WTC11 (cell line): Measurements from ENCODE around the gene METRNL. TPM values are rescaled to one million over a fixed set of nuclear protein-coding genes. Genes with fewer than 3 reads are reported as not detected.

Experiments used
- ATAC-seq: fragments of 200-7000 bp; cut with Tn5 transposase; 2 replicates; pipeline ENCODE4 v1.10.0; 2021; ENCODE audit warnings: mild to moderate bottlenecking, moderate library complexity
- CTCF ChIA-PET: fragments of 300-600 bp; sonication (Branson Sonifier 250); formaldehyde crosslinking; loops from one replicate; lab custom pipeline; 2021; ENCODE audit warnings: antibody characterized with exemption; lab: Charles Lee
- POLR2A ChIA-PET: fragments of 350-600 bp; sonication (Branson Sonifier 250); formaldehyde crosslinking; loops from one replicate; lab custom pipeline; 2021; ENCODE audit warnings: antibody characterized with exemption; lab: Charles Lee
- DNase-seq: peaks from one replicate; pipeline ENCODE4 v3.0.0; 2021; ENCODE audit warnings: low spot score
- H3K27ac Mint-ChIP-seq: 2 replicates; pipeline ENCODE4 v1.8.0; 2021; ENCODE audit warnings: mixed read lengths
- H3K27me3 Mint-ChIP-seq: 2 replicates; pipeline ENCODE4 v1.8.0; 2021; ENCODE audit warnings: low read depth, mild to moderate bottlenecking, moderate library complexity, mixed read lengths
- H3K36me3 Mint-ChIP-seq: 2 replicates; pipeline ENCODE4 v1.8.0; 2021; ENCODE audit warnings: mixed read lengths
- H3K4me1 Mint-ChIP-seq: 2 replicates; pipeline ENCODE4 v1.8.0; 2022; ENCODE audit warnings: mixed read lengths
- H3K4me3 Mint-ChIP-seq: 2 replicates; pipeline ENCODE4 v1.8.0; 2021; ENCODE audit warnings: mild to moderate bottlenecking, moderate library complexity, mixed read lengths
- H3K9me3 Mint-ChIP-seq: 2 replicates; pipeline ENCODE4 v1.8.0; 2021; ENCODE audit warnings: mixed read lengths
- CBFB ChIP-seq: sonication (generic); formaldehyde crosslinking; IDR thresholded peaks from 2 replicates; pipeline ENCODE4 v1.8.1; 2022; ENCODE audit warnings: mild to moderate bottlenecking, low read depth, missing genetic modification reagents
- ELF4 ChIP-seq: sonication (generic); formaldehyde crosslinking; IDR thresholded peaks from 2 replicates; pipeline ENCODE4 v1.8.1; 2022; ENCODE audit warnings: low read depth, mild to moderate bottlenecking, moderate library complexity, missing genetic modification reagents
- ESRRA ChIP-seq: sonication (generic); formaldehyde crosslinking; IDR thresholded peaks from 2 replicates; pipeline ENCODE4 v1.8.1; 2022; ENCODE audit warnings: mild to moderate bottlenecking, missing genetic modification reagents, borderline replicate concordance
- FOXP1 ChIP-seq: sonication (generic); formaldehyde crosslinking; IDR thresholded peaks from 2 replicates; pipeline ENCODE4 v1.8.0; 2022; ENCODE audit warnings: missing genetic modification reagents, mild to moderate bottlenecking, moderate library complexity, borderline replicate concordance
- HMGA2 ChIP-seq: fragments of 250-450 bp; sonication (Bioruptor Pico); IDR thresholded peaks from 2 replicates; pipeline ENCODE4 v1.4.0; 2021; ENCODE audit warnings: mild to moderate bottlenecking, moderate library complexity
- KAT7 ChIP-seq: sonication (generic); formaldehyde crosslinking; IDR thresholded peaks from 2 replicates; pipeline ENCODE4 v1.8.1; 2023; ENCODE audit warnings: missing genetic modification reagents, mild to moderate bottlenecking, borderline replicate concordance
- NFE2L1 ChIP-seq: sonication (generic); formaldehyde crosslinking; IDR thresholded peaks from 2 replicates; pipeline ENCODE4 v1.8.1; 2023; ENCODE audit warnings: missing genetic modification reagents
- NFYB ChIP-seq: sonication (generic); formaldehyde crosslinking; conservative IDR thresholded peaks from 2 replicates; pipeline ENCODE4 v1.8.0; 2022; ENCODE audit warnings: low read depth, missing genetic modification reagents
- NR2C2 ChIP-seq: sonication (generic); formaldehyde crosslinking; IDR thresholded peaks from 2 replicates; pipeline ENCODE4 v1.8.0; 2022; ENCODE audit warnings: mild to moderate bottlenecking, missing genetic modification reagents
- RORB ChIP-seq: fragments of 250-450 bp; sonication (Bioruptor Pico); IDR thresholded peaks from 2 replicates; pipeline ENCODE4 v1.9.0; 2021; ENCODE audit warnings: mild to moderate bottlenecking
- SMAD3 ChIP-seq: sonication (generic); formaldehyde crosslinking; IDR thresholded peaks from 2 replicates; pipeline ENCODE4 v1.8.0; 2022; ENCODE audit warnings: missing genetic modification reagents, mild to moderate bottlenecking, borderline replicate concordance
- SOX15 ChIP-seq: fragments of 250-450 bp; sonication (Bioruptor Pico); IDR thresholded peaks from 2 replicates; pipeline ENCODE4 v1.9.0; 2021; ENCODE audit warnings: mild to moderate bottlenecking
- SP1 ChIP-seq: sonication (generic); formaldehyde crosslinking; conservative IDR thresholded peaks from 2 replicates; pipeline ENCODE4 v1.8.1; 2022; ENCODE audit warnings: missing genetic modification reagents
- TEAD1 ChIP-seq: sonication (generic); formaldehyde crosslinking; IDR thresholded peaks from 2 replicates; pipeline ENCODE4 v1.8.0; 2022; ENCODE audit warnings: mild to moderate bottlenecking, missing genetic modification reagents
- TP53 ChIP-seq: sonication (generic); formaldehyde crosslinking; IDR thresholded peaks from 2 replicates; pipeline ENCODE4 v1.8.1; 2023; ENCODE audit warnings: mild to moderate bottlenecking, missing genetic modification reagents
- ZBTB21 ChIP-seq: sonication (generic); formaldehyde crosslinking; IDR thresholded peaks from 2 replicates; pipeline ENCODE4 v1.8.1; 2023; ENCODE audit warnings: mild to moderate bottlenecking, missing genetic modification reagents, borderline replicate concordance
- ZNF138 ChIP-seq: sonication (generic); formaldehyde crosslinking; conservative IDR thresholded peaks from 2 replicates; pipeline ENCODE4 v1.8.1; 2022; ENCODE audit warnings: mild to moderate bottlenecking, moderate library complexity, missing genetic modification reagents
- ZNF317 ChIP-seq: sonication (generic); formaldehyde crosslinking; IDR thresholded peaks from 2 replicates; pipeline ENCODE4 v1.8.1; 2023; ENCODE audit warnings: low read depth, mild to moderate bottlenecking, moderate library complexity, missing genetic modification reagents, borderline replicate concordance
- ZNF671 ChIP-seq: fragments of 250-450 bp; sonication (Bioruptor Pico); IDR thresholded peaks from 2 replicates; pipeline ENCODE4 v1.8.0; 2021; ENCODE audit warnings: mild to moderate bottlenecking
- total RNA-seq: library from RNA; stranded (reverse); gene quantifications from 3 replicates; pipeline ENCODE4 v1.2.3, GENCODE V29; 2021
- TF ChIP-seq, protein P1 (sequence below): sonication (generic); formaldehyde crosslinking; IDR thresholded peaks from 2 replicates; pipeline ENCODE4 v1.8.0; 2022; ENCODE audit warnings: mild to moderate bottlenecking, missing genetic modification reagents
- TF ChIP-seq, protein P2 (sequence below): sonication (generic); formaldehyde crosslinking; IDR thresholded peaks from 2 replicates; pipeline ENCODE4 v1.8.1; 2022; ENCODE audit warnings: mild to moderate bottlenecking, missing genetic modification reagents, moderate library complexity, borderline replicate concordance
- TF ChIP-seq, protein P3 (sequence below): sonication (generic); formaldehyde crosslinking; IDR thresholded peaks from 2 replicates; pipeline ENCODE4 v1.8.0; 2022; ENCODE audit warnings: mild to moderate bottlenecking, missing genetic modification reagents
- TF ChIP-seq, protein P4 (sequence below): sonication (generic); formaldehyde crosslinking; IDR thresholded peaks from 2 replicates; pipeline ENCODE4 v1.8.1; 2023; ENCODE audit warnings: mild to moderate bottlenecking, missing genetic modification reagents, moderate library complexity
- TF ChIP-seq, protein P5 (sequence below): fragments of 250-450 bp; sonication (Bioruptor Pico); IDR thresholded peaks from 2 replicates; pipeline ENCODE4 v1.8.0; 2021; ENCODE audit warnings: mild to moderate bottlenecking
- TF ChIP-seq, protein P6 (sequence below): sonication (generic); formaldehyde crosslinking; IDR thresholded peaks from 2 replicates; pipeline ENCODE4 v1.8.1; 2023; ENCODE audit warnings: mild to moderate bottlenecking, missing genetic modification reagents, moderate library complexity
- TF ChIP-seq, protein P7 (sequence below): sonication (generic); formaldehyde crosslinking; IDR thresholded peaks from 2 replicates; pipeline ENCODE4 v1.8.1; 2022; ENCODE audit warnings: mild to moderate bottlenecking, moderate library complexity, missing genetic modification reagents

The METRNL gene
- total RNA-seq, 1 experiment from 2014 or later: 27.7 TPM

DNA sequence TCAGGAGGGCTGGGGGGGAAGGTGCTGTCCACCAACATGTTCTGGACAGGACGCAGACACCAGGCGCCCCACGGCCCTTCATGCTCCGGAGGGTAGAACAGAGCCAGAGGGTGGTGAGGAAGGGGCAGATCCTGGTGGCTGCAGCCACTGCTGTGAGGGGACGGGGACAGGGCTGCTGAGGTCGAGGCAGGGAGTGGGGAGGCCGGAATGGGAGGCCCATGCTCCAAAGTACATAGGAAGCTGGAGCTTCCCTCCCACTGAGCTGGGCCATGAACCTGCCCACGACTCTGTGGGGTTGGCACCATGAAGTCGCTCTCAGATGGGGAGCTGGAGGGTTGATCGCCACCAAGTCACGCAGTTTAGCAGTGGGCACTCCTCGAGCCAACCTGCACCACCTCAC lies 8.0 kb upstream of the METRNL start:
- peaks cover under 1% of the 10 kb centered on the region; the same call in 1 of the 2 replicates for H3K27me3 Mint-ChIP-seq
- no peaks in the 10 kb centered on the region for H3K9me3 Mint-ChIP-seq
- H3K4me1 Mint-ChIP-seq: no peaks in the 10 kb centered on the region
- no peak overlapping the region for H3K4me3 Mint-ChIP-seq
- DNase-seq (no peak), ATAC-seq (no peak)
- H3K36me3 Mint-ChIP-seq: no peaks in the 10 kb centered on the region
- peak overlapping the region; percentile 45; the same call in 1 of the 2 replicates for H3K27ac Mint-ChIP-seq
- ChIA-PET CTCF (no interaction called here), POLR2A (no interaction called here)
- TF ChIP-seq ZNF317 (CRISPR knock-in tag) (no peak), ESRRA (no peak), CBFB (CRISPR knock-in tag) (no peak), NFE2L1 (no peak), SOX15 (CRISPR knock-in tag) (no peak), SP1 (CRISPR knock-in tag) (no peak), ZNF671 (CRISPR knock-in tag) (no peak)
- TF ChIP-seq, protein P1, sequence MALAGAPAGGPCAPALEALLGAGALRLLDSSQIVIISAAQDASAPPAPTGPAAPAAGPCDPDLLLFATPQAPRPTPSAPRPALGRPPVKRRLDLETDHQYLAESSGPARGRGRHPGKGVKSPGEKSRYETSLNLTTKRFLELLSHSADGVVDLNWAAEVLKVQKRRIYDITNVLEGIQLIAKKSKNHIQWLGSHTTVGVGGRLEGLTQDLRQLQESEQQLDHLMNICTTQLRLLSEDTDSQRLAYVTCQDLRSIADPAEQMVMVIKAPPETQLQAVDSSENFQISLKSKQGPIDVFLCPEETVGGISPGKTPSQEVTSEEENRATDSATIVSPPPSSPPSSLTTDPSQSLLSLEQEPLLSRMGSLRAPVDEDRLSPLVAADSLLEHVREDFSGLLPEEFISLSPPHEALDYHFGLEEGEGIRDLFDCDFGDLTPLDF (CRISPR knock-in tag): no peak

DNA sequence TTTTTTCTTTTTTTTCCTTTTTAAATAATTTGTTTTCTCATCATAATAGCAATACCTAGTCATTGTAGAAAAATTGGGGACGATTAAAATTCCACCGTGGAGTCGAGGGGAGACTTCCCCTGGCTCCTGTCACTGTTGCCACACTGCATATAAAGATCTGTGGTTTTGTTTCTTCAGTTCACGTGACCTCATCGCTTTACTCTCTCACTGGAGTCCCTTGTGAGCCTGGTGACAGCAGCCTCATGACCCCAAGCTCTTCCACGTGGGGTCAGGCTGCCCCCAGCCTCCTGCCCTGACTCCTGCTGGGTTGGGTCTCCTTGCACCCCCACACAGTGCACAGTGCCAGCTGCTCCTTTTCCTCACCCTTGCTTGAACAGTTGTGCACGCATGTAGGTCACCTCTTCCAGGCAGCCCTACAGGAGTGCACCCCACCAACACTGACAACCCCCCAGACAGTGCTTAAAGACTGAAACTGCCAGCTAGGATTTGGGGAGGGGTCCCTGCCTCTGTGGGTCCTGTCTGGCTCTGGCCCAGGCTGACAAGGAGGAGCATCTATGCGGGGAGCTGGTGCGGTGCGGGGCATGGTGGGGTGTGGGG lies 7.3 kb upstream of the METRNL start:
- H3K27ac Mint-ChIP-seq: no peak overlapping the region
- no peak for TF ChIP-seq ZBTB21 (CRISPR knock-in tag)
- no peak for TF ChIP-seq RORB (CRISPR knock-in tag)
- TF ChIP-seq, protein P2, sequence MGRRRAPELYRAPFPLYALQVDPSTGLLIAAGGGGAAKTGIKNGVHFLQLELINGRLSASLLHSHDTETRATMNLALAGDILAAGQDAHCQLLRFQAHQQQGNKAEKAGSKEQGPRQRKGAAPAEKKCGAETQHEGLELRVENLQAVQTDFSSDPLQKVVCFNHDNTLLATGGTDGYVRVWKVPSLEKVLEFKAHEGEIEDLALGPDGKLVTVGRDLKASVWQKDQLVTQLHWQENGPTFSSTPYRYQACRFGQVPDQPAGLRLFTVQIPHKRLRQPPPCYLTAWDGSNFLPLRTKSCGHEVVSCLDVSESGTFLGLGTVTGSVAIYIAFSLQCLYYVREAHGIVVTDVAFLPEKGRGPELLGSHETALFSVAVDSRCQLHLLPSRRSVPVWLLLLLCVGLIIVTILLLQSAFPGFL (CRISPR knock-in tag): no peak
- TF ChIP-seq FOXP1 (CRISPR knock-in tag): no peak
- TF ChIP-seq, protein P3, sequence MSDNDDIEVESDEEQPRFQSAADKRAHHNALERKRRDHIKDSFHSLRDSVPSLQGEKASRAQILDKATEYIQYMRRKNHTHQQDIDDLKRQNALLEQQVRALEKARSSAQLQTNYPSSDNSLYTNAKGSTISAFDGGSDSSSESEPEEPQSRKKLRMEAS: no peak
- no peak for TF ChIP-seq TEAD1 (CRISPR knock-in tag)
- TF ChIP-seq, protein P4, sequence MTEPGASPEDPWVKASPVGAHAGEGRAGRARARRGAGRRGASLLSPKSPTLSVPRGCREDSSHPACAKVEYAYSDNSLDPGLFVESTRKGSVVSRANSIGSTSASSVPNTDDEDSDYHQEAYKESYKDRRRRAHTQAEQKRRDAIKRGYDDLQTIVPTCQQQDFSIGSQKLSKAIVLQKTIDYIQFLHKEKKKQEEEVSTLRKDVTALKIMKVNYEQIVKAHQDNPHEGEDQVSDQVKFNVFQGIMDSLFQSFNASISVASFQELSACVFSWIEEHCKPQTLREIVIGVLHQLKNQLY (CRISPR knock-in tag): no peak
- no peak for TF ChIP-seq NR2C2 (CRISPR knock-in tag)
- TF ChIP-seq KAT7 (CRISPR knock-in tag): no peak
- CTCF ChIA-PET: interaction anchor here (0.8 kb wide), 1 partner anchor 134 kb away, joined by 3 read pairs; no protein-coding TSS in a partner anchor
- H3K4me1 Mint-ChIP-seq: no peaks in the 10 kb centered on the region
- POLR2A ChIA-PET: no interaction called here
- peaks cover 7% of the 10 kb centered on the region for H3K27me3 Mint-ChIP-seq
- H3K4me3 Mint-ChIP-seq: no peak overlapping the region
- no peaks in the 10 kb centered on the region for H3K9me3 Mint-ChIP-seq
- ATAC-seq (no peak), DNase-seq (no peak)
- H3K36me3 Mint-ChIP-seq: no peaks in the 10 kb centered on the region

DNA sequence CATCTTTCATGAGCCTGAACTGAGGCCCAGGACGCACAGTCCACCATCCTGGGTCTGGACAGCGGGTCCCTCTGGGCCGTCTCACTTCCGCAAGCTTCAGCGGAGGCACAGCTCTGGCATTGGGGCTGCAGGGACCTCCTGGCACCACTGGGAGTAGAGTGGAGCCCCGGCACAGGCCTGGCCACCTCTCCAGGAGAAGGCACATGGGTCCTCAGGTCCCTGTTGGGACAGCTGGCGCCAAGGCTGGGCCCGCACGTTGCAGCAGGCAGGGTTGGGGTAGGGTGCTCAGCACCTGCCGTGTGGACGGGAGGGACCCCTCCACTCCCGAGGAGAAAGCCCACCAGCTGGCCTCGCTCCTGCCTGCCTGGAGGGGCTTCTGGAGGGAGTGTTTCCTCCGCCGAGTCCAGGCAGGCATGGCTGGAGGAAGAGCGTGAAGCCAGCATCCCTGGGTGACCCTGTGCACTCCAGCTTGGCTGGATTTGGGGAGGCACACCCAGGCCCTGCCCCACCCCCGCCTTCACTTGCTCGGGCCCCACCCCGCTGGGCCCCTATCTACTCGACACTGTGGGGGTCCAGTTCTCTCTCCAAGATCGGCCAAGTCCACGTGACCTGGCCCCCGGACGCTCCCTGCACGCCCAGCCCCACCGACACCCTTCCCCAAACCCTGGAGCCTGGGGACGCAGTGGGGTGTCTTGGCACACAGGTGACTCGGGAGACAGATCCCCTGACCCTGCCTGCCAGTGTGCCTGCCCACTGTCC lies 6.6 kb upstream of the METRNL start:
- peak; percentile 41; the same call in 1 of the 2 replicates for ATAC-seq
- TF ChIP-seq TP53 (CRISPR knock-in tag) (no peak), ELF4 (CRISPR knock-in tag) (no peak), NFYB (CRISPR knock-in tag) (no peak), ZNF317 (CRISPR knock-in tag) (no peak), HMGA2 (CRISPR knock-in tag) (no peak), ZNF138 (no peak), SMAD3 (CRISPR knock-in tag) (no peak)
- TF ChIP-seq, protein P5, sequence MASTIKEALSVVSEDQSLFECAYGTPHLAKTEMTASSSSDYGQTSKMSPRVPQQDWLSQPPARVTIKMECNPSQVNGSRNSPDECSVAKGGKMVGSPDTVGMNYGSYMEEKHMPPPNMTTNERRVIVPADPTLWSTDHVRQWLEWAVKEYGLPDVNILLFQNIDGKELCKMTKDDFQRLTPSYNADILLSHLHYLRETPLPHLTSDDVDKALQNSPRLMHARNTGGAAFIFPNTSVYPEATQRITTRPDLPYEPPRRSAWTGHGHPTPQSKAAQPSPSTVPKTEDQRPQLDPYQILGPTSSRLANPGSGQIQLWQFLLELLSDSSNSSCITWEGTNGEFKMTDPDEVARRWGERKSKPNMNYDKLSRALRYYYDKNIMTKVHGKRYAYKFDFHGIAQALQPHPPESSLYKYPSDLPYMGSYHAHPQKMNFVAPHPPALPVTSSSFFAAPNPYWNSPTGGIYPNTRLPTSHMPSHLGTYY (CRISPR knock-in tag): no peak
- TF ChIP-seq, protein P6, sequence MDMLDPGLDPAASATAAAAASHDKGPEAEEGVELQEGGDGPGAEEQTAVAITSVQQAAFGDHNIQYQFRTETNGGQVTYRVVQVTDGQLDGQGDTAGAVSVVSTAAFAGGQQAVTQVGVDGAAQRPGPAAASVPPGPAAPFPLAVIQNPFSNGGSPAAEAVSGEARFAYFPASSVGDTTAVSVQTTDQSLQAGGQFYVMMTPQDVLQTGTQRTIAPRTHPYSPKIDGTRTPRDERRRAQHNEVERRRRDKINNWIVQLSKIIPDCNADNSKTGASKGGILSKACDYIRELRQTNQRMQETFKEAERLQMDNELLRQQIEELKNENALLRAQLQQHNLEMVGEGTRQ (CRISPR knock-in tag): no peak
- TF ChIP-seq, protein P7, sequence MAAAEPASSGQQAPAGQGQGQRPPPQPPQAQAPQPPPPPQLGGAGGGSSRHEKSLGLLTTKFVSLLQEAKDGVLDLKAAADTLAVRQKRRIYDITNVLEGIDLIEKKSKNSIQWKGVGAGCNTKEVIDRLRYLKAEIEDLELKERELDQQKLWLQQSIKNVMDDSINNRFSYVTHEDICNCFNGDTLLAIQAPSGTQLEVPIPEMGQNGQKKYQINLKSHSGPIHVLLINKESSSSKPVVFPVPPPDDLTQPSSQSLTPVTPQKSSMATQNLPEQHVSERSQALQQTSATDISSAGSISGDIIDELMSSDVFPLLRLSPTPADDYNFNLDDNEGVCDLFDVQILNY (CRISPR knock-in tag): no peak
- H3K9me3 Mint-ChIP-seq: no peaks in the 10 kb centered on the region
- CTCF ChIA-PET: interaction anchor here (0.8 kb wide), 1 partner anchor 133 kb away, joined by 3 read pairs; no protein-coding TSS in a partner anchor
- POLR2A ChIA-PET: no interaction called here
- no peak overlapping the region for H3K27ac Mint-ChIP-seq
- DNase-seq: no peak
- H3K27me3 Mint-ChIP-seq: peaks cover 15% of the 10 kb centered on the region
- no peaks in the 10 kb centered on the region for H3K36me3 Mint-ChIP-seq
- no peak overlapping the region for H3K4me3 Mint-ChIP-seq
- H3K4me1 Mint-ChIP-seq: no peaks in the 10 kb centered on the region
